Neural crest cell (in vitro differentiated cells): ENCODE measurements around the gene TMOD2. TPM values are rescaled to one million over a fixed set of nuclear protein-coding genes. Genes with fewer than 3 reads are reported as not detected.

Experiments used
- DNase-seq: peaks from one replicate; pipeline ENCODE4 v3.0.0; 2021; ENCODE audit warnings: low read depth, mixed read lengths, low spot score
- H3K27ac Mint-ChIP-seq: one replicate; pipeline ENCODE4 v1.8.0; 2021; ENCODE audit warnings: mild to moderate bottlenecking, mixed read lengths; ENCODE audit not compliant: unreplicated experiment
- H3K27me3 Mint-ChIP-seq: 2 replicates; pipeline ENCODE4 v1.8.0; 2021; ENCODE audit warnings: low read depth, mild to moderate bottlenecking, mixed read lengths
- H3K36me3 Mint-ChIP-seq: 2 replicates; pipeline ENCODE4 v1.8.0; 2021; ENCODE audit warnings: low read depth, mild to moderate bottlenecking, mixed read lengths
- H3K4me1 Mint-ChIP-seq: 2 replicates; pipeline ENCODE4 v1.8.0; 2021; ENCODE audit warnings: mixed read lengths
- H3K4me3 Mint-ChIP-seq: one replicate; pipeline ENCODE4 v1.8.0; 2021; ENCODE audit warnings: mild to moderate bottlenecking, mixed read lengths
- H3K9me3 Mint-ChIP-seq: 2 replicates; pipeline ENCODE4 v1.8.0; 2021; ENCODE audit warnings: mixed read lengths
- total RNA-seq: library from RNA; stranded (reverse); gene quantifications from 2 replicates; pipeline ENCODE4 v1.2.1, GENCODE V29; 2021
- TF ChIP-seq, protein P1 (sequence below): fragments of 200-600 bp; sonication (generic); conservative IDR thresholded peaks from 2 replicates; pipeline ENCODE4 v1.5.0; 2021; ENCODE audit warnings: antibody characterized with exemption, mild to moderate bottlenecking

TMOD2 gene
- total RNA-seq, 1 donor from 2014 or later, result 17.4 TPM

DNA sequence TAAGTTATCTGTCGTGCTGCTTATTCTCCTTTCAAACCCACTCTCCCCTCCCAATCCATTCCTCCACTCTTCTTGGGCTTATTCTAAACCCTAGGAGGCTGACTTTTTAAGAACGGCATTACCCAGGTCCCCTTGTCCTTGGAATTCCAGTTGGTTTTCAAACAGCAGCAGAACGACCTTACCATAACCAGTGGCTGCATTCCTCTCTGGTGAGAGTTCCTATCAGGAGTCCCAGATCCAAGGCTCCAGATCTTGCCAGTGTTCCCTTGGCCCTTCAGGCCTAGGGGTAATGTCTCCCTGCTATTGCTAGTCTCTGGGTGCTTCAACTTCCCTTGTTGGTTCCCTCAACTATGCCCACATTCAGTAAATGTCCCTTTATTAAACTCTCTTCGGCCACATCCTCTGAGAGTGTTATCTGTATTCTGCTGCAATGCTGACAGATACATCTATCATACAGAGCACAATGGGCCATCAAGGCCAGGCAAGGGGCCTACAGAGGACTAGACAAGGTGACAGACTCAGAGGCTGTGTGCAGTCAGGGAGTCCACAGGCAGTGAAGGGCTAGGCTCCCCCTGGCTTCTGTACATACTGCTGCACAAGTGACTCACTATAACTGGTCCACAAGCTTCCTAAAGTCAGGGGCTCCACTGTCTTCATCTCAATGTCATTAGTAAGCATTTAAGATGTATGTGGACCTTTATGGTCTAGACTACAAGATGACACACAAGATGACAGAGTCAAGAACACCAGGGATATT, 24.1 kb upstream of the TMOD2 start:
- DNase-seq, result no peak
- Mint-ChIP-seq H3K27me3 (no peaks in the 10 kb centered on the region), H3K9me3 (no peaks in the 10 kb centered on the region), H3K4me3 (no peak overlapping the region), H3K27ac (peak overlapping the region; percentile 23), H3K4me1 (peaks cover 14% of the 10 kb centered on the region), H3K36me3 (no peaks in the 10 kb centered on the region)
- TF ChIP-seq, protein P1, sequence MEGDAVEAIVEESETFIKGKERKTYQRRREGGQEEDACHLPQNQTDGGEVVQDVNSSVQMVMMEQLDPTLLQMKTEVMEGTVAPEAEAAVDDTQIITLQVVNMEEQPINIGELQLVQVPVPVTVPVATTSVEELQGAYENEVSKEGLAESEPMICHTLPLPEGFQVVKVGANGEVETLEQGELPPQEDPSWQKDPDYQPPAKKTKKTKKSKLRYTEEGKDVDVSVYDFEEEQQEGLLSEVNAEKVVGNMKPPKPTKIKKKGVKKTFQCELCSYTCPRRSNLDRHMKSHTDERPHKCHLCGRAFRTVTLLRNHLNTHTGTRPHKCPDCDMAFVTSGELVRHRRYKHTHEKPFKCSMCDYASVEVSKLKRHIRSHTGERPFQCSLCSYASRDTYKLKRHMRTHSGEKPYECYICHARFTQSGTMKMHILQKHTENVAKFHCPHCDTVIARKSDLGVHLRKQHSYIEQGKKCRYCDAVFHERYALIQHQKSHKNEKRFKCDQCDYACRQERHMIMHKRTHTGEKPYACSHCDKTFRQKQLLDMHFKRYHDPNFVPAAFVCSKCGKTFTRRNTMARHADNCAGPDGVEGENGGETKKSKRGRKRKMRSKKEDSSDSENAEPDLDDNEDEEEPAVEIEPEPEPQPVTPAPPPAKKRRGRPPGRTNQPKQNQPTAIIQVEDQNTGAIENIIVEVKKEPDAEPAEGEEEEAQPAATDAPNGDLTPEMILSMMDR, result no peak

DNA sequence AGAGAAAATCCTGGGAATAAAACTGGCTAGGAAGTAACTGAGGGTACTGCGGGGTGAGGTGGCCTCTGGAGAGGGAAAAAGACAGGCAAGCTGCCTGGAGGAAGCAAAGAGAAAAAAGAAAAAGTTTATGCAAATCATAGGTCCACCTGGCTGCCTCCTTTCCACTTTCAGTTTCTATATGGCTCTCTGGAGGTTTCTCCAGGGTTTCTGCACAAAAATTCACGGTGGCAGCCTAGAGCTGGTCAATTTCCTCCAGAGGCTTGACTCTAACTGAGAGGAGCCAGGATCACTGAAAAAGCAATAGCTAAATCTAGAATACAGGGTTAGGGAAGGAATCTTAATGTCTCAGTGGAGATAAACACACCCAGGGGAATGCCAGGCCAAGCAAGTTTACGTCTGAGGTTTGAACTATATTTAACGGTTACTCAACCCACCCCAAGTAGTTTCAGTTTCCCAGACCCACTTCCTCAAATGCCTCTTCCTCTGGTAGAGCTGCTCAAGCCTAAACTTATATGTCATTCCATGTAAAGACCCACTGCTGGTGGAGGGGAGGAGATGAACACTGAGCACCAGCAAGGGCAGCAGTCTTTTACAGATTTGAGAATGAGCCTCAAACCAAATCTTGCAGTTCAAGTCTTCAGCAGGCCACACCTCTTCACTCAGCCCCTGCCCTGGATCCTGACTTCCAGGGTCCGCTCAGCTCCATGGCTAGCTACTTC, 19.7 kb upstream of the TMOD2 start:
- no peaks in the 10 kb centered on the region for H3K36me3 Mint-ChIP-seq
- H3K27ac Mint-ChIP-seq, result no peak overlapping the region
- H3K4me3 Mint-ChIP-seq, result no peak overlapping the region
- TF ChIP-seq, protein P1, result no peak
- H3K27me3 Mint-ChIP-seq, result peaks cover 15% of the 10 kb centered on the region
- H3K9me3 Mint-ChIP-seq, result no peaks in the 10 kb centered on the region
- no peak for DNase-seq
- peaks cover 10% of the 10 kb centered on the region for H3K4me1 Mint-ChIP-seq

DNA sequence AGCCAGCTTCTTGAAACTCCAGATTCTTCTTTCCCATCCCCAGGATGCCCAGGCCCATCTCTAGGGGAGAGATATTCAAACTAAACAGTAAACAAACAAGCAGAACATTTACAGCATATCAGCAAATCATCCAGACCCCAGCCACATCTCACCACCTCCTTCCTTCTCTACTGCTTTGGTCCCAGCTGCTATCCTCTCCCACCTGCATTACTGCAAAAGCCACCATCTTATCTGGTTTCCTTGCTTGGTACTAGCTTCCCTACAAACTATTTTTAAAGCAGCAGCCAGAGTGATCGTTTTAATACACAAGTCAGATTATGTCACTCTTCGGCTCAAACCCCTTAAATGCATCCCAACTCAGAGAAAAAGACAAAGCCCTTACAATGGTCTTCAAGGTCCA, 18.8 kb upstream of the TMOD2 start:
- Mint-ChIP-seq H3K27ac (no peak overlapping the region), H3K9me3 (no peaks in the 10 kb centered on the region), H3K4me1 (peaks cover 9% of the 10 kb centered on the region), H3K4me3 (no peak overlapping the region), H3K36me3 (no peaks in the 10 kb centered on the region), H3K27me3 (peaks cover 17% of the 10 kb centered on the region)
- TF ChIP-seq, protein P1, result no peak
- DNase-seq, result no peak

DNA sequence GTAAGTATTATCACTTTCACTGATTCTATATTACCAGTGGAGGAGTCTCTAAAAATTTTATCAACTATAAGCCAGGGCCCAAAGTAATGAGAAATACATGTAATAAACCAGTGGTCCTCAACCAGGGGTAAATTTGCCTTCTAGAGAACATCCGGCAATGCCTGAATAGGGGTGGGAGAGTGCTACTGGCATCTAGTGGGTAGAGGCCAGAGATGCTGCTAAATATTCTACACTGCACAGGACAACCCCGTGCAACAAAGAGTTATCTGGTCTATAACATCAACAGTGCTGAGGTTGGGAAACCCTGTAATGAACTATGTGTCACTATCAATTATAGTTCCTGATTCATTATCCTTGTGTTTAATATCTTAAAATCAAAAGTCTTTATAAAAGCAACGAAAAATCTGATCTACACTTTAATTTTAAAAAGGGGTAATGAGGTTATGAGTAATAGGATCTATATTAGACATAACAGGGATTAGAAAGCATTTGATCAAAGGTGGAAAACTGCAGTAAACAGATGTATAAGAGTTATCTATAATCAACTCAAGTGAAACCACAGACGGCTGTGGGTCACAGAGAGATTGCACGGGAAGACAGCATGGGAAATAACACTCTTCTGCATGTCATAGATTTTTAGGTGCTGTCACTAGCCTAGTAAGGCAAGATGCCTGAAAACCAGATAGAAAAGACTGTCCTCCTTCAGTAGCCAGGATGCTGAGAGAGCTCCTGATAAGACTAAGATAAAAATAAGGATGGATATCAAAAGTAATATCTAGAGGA, 16.0 kb upstream of the TMOD2 start:
- no peak for DNase-seq
- peaks cover 16% of the 10 kb centered on the region for H3K4me1 Mint-ChIP-seq
- no peaks in the 10 kb centered on the region for H3K36me3 Mint-ChIP-seq
- no peak overlapping the region for H3K27ac Mint-ChIP-seq
- H3K4me3 Mint-ChIP-seq, result peak overlapping the region; percentile 86
- peaks cover 28% of the 10 kb centered on the region for H3K27me3 Mint-ChIP-seq
- no peaks in the 10 kb centered on the region for H3K9me3 Mint-ChIP-seq
- TF ChIP-seq, protein P1, result no peak

DNA sequence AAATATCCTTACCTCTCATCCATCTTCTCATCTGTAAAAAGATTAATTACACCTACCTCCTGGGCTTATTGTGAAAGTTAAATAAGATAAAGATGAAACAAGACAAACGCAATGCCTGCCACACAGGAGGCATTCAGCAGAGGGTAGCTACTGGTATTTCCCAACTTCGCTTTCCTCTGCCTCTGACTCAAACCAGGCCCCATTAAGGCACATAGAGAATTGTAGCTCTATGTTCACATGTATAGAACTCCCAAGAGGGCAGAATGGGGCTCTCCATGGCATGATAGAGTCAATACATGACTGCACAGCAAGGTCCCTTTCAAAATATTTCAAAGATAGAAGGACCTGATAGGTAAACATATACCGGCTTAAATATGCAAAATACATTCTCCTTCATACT, 15.3 kb upstream of the TMOD2 start:
- Mint-ChIP-seq H3K9me3 (no peaks in the 10 kb centered on the region), H3K36me3 (no peaks in the 10 kb centered on the region), H3K27me3 (peaks cover 28% of the 10 kb centered on the region), H3K27ac (no peak overlapping the region), H3K4me1 (peaks cover 16% of the 10 kb centered on the region), H3K4me3 (peak overlapping the region; percentile 86)
- DNase-seq, result no peak
- TF ChIP-seq, protein P1, result no peak
